A549 (cell line): ENCODE measurements around the gene SPTB. TPM values are rescaled to one million over a fixed set of nuclear protein-coding genes. Genes with fewer than 3 reads are reported as not detected.

Source experiments
- ATAC-seq, 2 experiments: fragments of 200-7000 bp in 1 of 2; fragments of >200 bp in 1 of 2; cut with Nextera tagmentation in 1 of 2; cut with Tn5 transposase in 1 of 2; 3 replicates each; pipeline versions ENCODE4 v1.8.0 to v1.9.1; 2018 to 2020; ENCODE audit warnings: mild to moderate bottlenecking in 1 of 2, moderate library complexity in 1 of 2
- CTCF ChIA-PET: fragments of 300-600 bp; sonication (Branson Sonifier 250); formaldehyde crosslinking; extraction: SDS; loops from one replicate; lab custom pipeline; 2021; ENCODE audit warnings: antibody characterized with exemption, inconsistent platforms; lab: Yijun Ruan, JAX
- POLR2A ChIA-PET: fragments of 350-600 bp; formaldehyde crosslinking; extraction: SDS; loops from one replicate; lab custom pipeline; 2021; ENCODE audit warnings: antibody characterized with exemption, inconsistent platforms; lab: Yijun Ruan, JAX
- DNase-seq, 2 experiments: peaks; one replicate each; pipeline versions ENCODE4 v3.0.0 to v3.0.0-alpha.2; 2011 to 2016; ENCODE audit warnings: low read depth in 1 of 2, low spot score in 1 of 2
- FAIRE-seq: peaks from 2 replicates; lab custom pipeline; 2011; peaks lifted over from hg19 to GRCh38; lab: Jason Lieb, UNC
- H3K27ac ChIP-seq, 2 experiments: fragments of >200 bp; sonication (Bioruptor Twin); formaldehyde crosslinking; 3 replicates each; pipeline ENCODE4 v1.5.1; 2016 to 2017
- H3K4me1 ChIP-seq: fragments of >200 bp; sonication (Bioruptor Twin); formaldehyde crosslinking; 3 replicates; pipeline ENCODE4 v1.6.1; 2016
- H3K4me2 ChIP-seq: fragments of >200 bp; sonication (Bioruptor Twin); formaldehyde crosslinking; 3 replicates; pipeline ENCODE4 v1.6.1; 2016
- H3K4me3 ChIP-seq: fragments of >200 bp; sonication (Bioruptor Twin); formaldehyde crosslinking; 3 replicates; pipeline ENCODE4 v1.5.1; 2016
- H3K9me3 ChIP-seq: fragments of >200 bp; sonication (Bioruptor Twin); formaldehyde crosslinking; 3 replicates; pipeline ENCODE4 v1.6.1; 2016
- BCL3 ChIP-seq: fragments of >200 bp; sonication (Bioruptor Twin); formaldehyde crosslinking; IDR thresholded peaks from 3 replicates; pipeline ENCODE4 v1.6.1; 2016
- BHLHE40 ChIP-seq: IDR thresholded peaks from 2 replicates; pipeline ENCODE4 v1.6.1; 2012; ENCODE audit warnings: low read depth, low read length, inconsistent platforms
- CBX8 ChIP-seq: fragments of 200-600 bp; sonication (generic); IDR thresholded peaks from 2 replicates; pipeline ENCODE4 v1.6.1; 2016
- CEBPB ChIP-seq, 2 experiments: fragments of >200 bp in 1 of 2; sonication (Bioruptor Twin) in 1 of 2; formaldehyde crosslinking in 1 of 2; IDR thresholded peaks; 2 replicates each; pipeline ENCODE4 v1.6.1; 2012 to 2016
- CHD2 ChIP-seq: fragments of 150-350 bp; IDR thresholded peaks from 2 replicates; pipeline ENCODE4 v1.6.1; 2014; ENCODE audit warnings: low read length; ENCODE audit not compliant: partially characterized antibody
- CHD4 ChIP-seq: fragments of 200-600 bp; sonication (generic); IDR thresholded peaks from 2 replicates; pipeline ENCODE4 v1.6.1; 2016; ENCODE audit warnings: antibody characterized with exemption, mild to moderate bottlenecking, borderline replicate concordance
- EP300 ChIP-seq, 2 experiments: fragments of >200 bp; sonication (Bioruptor Twin); formaldehyde crosslinking; IDR thresholded peaks; 2 replicates in 1 of 2; 3 replicates in 1 of 2; pipeline ENCODE4 v1.6.1; 2016 to 2017
- FOSL2 ChIP-seq, 2 experiments: fragments of 450-650 bp in 1 of 2; fragments of >200 bp in 1 of 2; sonication (Bioruptor Twin) in 1 of 2; formaldehyde crosslinking; IDR thresholded peaks; 2 replicates each; pipeline versions ENCODE4 v1.5.0 to v1.6.1; 2016 to 2020; ENCODE audit warnings: mild to moderate bottlenecking in 1 of 2, moderate library complexity in 1 of 2
- FOXS1 ChIP-seq: fragments of 250-450 bp; sonication (Bioruptor Pico); IDR thresholded peaks from 2 replicates; pipeline ENCODE4 v1.5.0; 2020; ENCODE audit warnings: mild to moderate bottlenecking, moderate library complexity
- HEYL ChIP-seq: fragments of 250-450 bp; sonication (Bioruptor Pico); IDR thresholded peaks from 2 replicates; pipeline ENCODE4 v1.8.0; 2021; ENCODE audit warnings: mild to moderate bottlenecking, moderate library complexity
- HMGXB4 ChIP-seq: fragments of 250-450 bp; sonication (Bioruptor Pico); IDR thresholded peaks from 2 replicates; pipeline ENCODE4 v1.5.0; 2021; ENCODE audit warnings: mild to moderate bottlenecking, moderate library complexity, borderline replicate concordance
- HOXB5 ChIP-seq: fragments of 250-450 bp; sonication (Bioruptor Pico); IDR thresholded peaks from 2 replicates; pipeline ENCODE4 v1.5.0; 2020; ENCODE audit warnings: mild to moderate bottlenecking, moderate library complexity
- JUNB ChIP-seq: fragments of >200 bp; sonication (Bioruptor Twin); formaldehyde crosslinking; IDR thresholded peaks from 2 replicates; pipeline ENCODE4 v1.6.1; 2016
- MAFK ChIP-seq: fragments of 450-650 bp; IDR thresholded peaks from 2 replicates; pipeline ENCODE4 v1.6.1; 2014; ENCODE audit not compliant: partially characterized antibody
- MYC ChIP-seq: IDR thresholded peaks from 2 replicates; pipeline ENCODE4 v1.6.1; 2012; ENCODE audit warnings: mild to moderate bottlenecking, inconsistent platforms, low read length, improper control_type of control experiment, borderline replicate concordance
- NFE2L2 ChIP-seq: fragments of 150-350 bp; conservative IDR thresholded peaks from 2 replicates; pipeline ENCODE4 v1.6.1; 2014; ENCODE audit warnings: low read length
- NPAS2 ChIP-seq: fragments of 250-450 bp; sonication (Bioruptor Pico); IDR thresholded peaks from 2 replicates; pipeline ENCODE4 v1.8.0; 2022; ENCODE audit warnings: mild to moderate bottlenecking, moderate library complexity, borderline replicate concordance
- PHF8 ChIP-seq: fragments of 200-600 bp; sonication (generic); IDR thresholded peaks from 2 replicates; pipeline ENCODE4 v1.6.1; 2016; ENCODE audit warnings: low read depth, mild to moderate bottlenecking, antibody characterized with exemption, moderate library complexity, borderline replicate concordance
- POLR2A ChIP-seq: IDR thresholded peaks from 2 replicates; pipeline ENCODE4 v1.6.1; 2012; ENCODE audit warnings: mild to moderate bottlenecking, low read length
- POLR2AphosphoS2 ChIP-seq: conservative IDR thresholded peaks from 2 replicates; pipeline ENCODE4 v1.6.1; 2012; ENCODE audit warnings: low read length, improper control_type of control experiment, inconsistent platforms
- RCOR1 ChIP-seq: fragments of 150-350 bp; IDR thresholded peaks from 2 replicates; pipeline ENCODE4 v1.6.1; 2014; ENCODE audit warnings: antibody characterized with exemption, low read length, low read depth
- RFX5 ChIP-seq: fragments of 450-650 bp; IDR thresholded peaks from 2 replicates; pipeline ENCODE4 v1.7.1; 2014; ENCODE audit warnings: antibody characterized with exemption, mild to moderate bottlenecking, moderate library complexity
- RNF2 ChIP-seq: fragments of 200-600 bp; sonication (generic); IDR thresholded peaks from 2 replicates; pipeline ENCODE4 v1.6.1; 2016; ENCODE audit warnings: low read depth, mild to moderate bottlenecking, antibody characterized with exemption, moderate library complexity, borderline replicate concordance
- SMC3 ChIP-seq: fragments of >200 bp; sonication (Bioruptor Twin); formaldehyde crosslinking; IDR thresholded peaks from 3 replicates; pipeline ENCODE4 v1.6.1; 2018; ENCODE audit warnings: inconsistent platforms
- TP53 ChIP-seq: fragments of 250-450 bp; sonication (Bioruptor Pico); IDR thresholded peaks from 2 replicates; pipeline ENCODE4 v1.5.0; 2021; ENCODE audit warnings: mild to moderate bottlenecking, moderate library complexity
- USF2 ChIP-seq: fragments of 450-650 bp; IDR thresholded peaks from 2 replicates; pipeline ENCODE4 v1.6.1; 2014; ENCODE audit warnings: antibody characterized with exemption
- ZNF302 ChIP-seq: fragments of 250-450 bp; sonication (Bioruptor Pico); IDR thresholded peaks from 2 replicates; pipeline ENCODE4 v1.9.0; 2021; ENCODE audit warnings: inconsistent platforms, mild to moderate bottlenecking, moderate library complexity
- WGBS: methylation state at CpG from one replicate; pipeline ENCODE4 v1.1.6; 2017; ENCODE audit errors: missing lambda C conversion rate; 5-methylcytosine and 5-hydroxymethylcytosine counted together
- polyA plus RNA-seq, 4 experiments: library from polyadenylated mRNA; depleted of rRNA in 3 of 4; stranded (reverse); fragments of >200 nt; fragmentation: RNase III in 1 of 4; extraction: RNeasy Plus Mini Kit Qiagen cat#74134 plus additional on column Dnase treatment in 1 of 4; gene quantifications; 2 replicates in 3 of 4; 3 replicates in 1 of 4; pipeline ENCODE4 v1.2.3, GENCODE V29; 2011 to 2017
- TF ChIP-seq, protein P1 (sequence below): IDR thresholded peaks from 2 replicates; pipeline ENCODE4 v1.6.1; 2012
- TF ChIP-seq, protein P2 (sequence below): fragments of >200 bp; sonication (Bioruptor Twin); formaldehyde crosslinking; IDR thresholded peaks from 2 replicates; pipeline ENCODE4 v1.6.1; 2016

SPTB gene
- polyA plus RNA-seq, 2 of the 4 experiments (the other 2 are of a cell fraction): 0.27 to 2.1 TPM

DNA sequence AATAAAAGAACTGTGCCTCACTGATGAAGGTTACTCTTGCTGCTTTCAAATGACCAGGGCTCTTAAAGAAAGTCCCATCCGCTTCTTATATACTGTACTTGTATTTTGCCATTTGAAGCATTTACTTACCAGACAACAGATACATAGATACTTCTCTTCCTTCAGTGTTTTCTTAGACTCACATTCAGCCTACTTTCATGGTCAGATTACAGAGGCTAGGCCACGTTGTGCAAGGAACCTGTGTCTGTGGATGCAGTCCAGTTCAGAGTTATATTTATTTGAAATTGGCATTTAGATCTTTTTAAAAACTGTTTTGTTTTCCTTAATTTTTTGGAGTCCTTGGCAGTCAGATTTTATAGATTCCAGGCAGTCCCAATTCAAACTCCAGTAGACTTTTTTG is 40.8 kb upstream of the SPTB start (continued):
- TF ChIP-seq USF2: no peak
- TF ChIP-seq RFX5: no peak
- TF ChIP-seq, protein P1, sequence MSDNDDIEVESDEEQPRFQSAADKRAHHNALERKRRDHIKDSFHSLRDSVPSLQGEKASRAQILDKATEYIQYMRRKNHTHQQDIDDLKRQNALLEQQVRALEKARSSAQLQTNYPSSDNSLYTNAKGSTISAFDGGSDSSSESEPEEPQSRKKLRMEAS: no peak
- no peak for TF ChIP-seq MYC
- no peak for TF ChIP-seq POLR2A
- no peak for TF ChIP-seq PHF8

DNA sequence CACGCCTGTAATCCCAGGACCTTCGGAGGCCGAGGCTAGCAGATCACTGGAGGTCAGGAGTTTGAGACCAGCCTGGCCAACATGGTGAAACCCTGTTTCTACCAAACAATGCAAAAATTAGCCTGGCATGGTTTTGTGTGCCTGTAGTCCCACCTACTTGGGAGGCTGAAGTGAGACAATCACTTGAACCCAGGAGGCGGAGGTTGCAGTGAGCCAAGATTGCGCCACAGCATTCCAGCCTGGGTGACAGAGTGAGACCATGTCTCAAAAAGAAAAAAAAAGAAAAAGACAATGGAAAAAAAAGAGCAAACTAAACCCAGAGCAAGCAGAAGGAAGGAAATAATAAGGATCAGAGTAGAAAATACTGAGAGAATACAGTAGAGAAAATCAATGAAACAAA is 39.9 kb upstream of the SPTB start:
- no peak for DNase-seq
- TF ChIP-seq CEBPB (IDR thresholded peaks at IDR 0.05) (peak in 1 of 2 experiments; percentile 31; a peak in 1 of 4 replicates), NFE2L2 (no peak)
- no peak for ATAC-seq
- POLR2A ChIA-PET: no interaction called here
- H3K27ac ChIP-seq: no peak overlapping the region
- peak overlapping the region; percentile 25; the same call in 2 of the 3 replicates for H3K4me2 ChIP-seq
- peaks cover 35% of the 10 kb centered on the region for H3K4me1 ChIP-seq
- FAIRE-seq: no peak
- 93% methylated on average over 5 of the region's 5 CpGs for WGBS
- no peak overlapping the region for H3K4me3 ChIP-seq
- no peaks in the 10 kb centered on the region for H3K9me3 ChIP-seq
- CTCF ChIA-PET: interaction anchor here (1.5 kb wide), 1 partner anchor 119 kb away, joined by 3 read pairs; no protein-coding TSS in a partner anchor

- POLR2A ChIA-PET: no interaction called here
- ATAC-seq (no peak), FAIRE-seq (peak; percentile 49), DNase-seq (no peak)
- peak; percentile 38 for TF ChIP-seq MAFK
- no peak for TF ChIP-seq HMGXB4
- no peak for TF ChIP-seq TP53
- no peak for TF ChIP-seq CHD4
- no peak for TF ChIP-seq HEYL
- Histone ChIP-seq H3K4me1 (peaks cover 35% of the 10 kb centered on the region), H3K27ac (no peak overlapping the region), H3K9me3 (no peaks in the 10 kb centered on the region), H3K4me2 (peak overlapping the region; percentile 25; the same call in 1 of the 3 replicates), H3K4me3 (no peak overlapping the region)
- CTCF ChIA-PET: interaction anchor here (1.5 kb wide), 1 partner anchor 119 kb away, joined by 3 read pairs; no protein-coding TSS in a partner anchor
These were observed 39.5 kb upstream of the SPTB start for GRCh38 chr14:64919215-64919614.

DNA sequence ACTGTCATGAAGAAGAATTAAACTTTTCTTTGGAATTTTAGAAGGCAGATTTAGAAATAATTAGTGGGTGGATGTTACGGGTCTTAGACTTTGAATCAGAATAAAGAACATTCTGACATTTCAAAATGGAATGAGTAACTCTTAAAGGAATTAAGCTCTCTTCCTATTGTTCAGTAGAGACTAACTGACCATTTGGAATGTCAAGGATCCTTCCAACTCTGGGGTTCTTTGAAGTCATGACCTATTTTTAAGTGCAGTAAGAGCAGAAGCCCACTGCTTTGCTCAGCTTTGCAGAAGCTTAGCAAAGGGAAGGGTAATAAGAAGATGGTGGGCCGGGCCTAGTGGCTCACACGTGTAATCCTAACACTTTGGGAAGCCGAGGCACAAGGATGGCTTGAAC is 38.5 kb upstream of the SPTB start:
- Histone ChIP-seq H3K4me2 (peak overlapping the region; percentile 25; the same call in 2 of the 3 replicates), H3K4me3 (no peak overlapping the region), H3K27ac (no peak overlapping the region), H3K9me3 (no peaks in the 10 kb centered on the region), H3K4me1 (peaks cover 35% of the 10 kb centered on the region)
- DNase-seq (no peak), FAIRE-seq (no peak), ATAC-seq (no peak)
- ChIA-PET POLR2A (interaction anchor here (0.6 kb wide), 1 partner anchor 65 kb away, joined by 7 read pairs; no protein-coding TSS in a partner anchor), CTCF (interaction anchor here (0.9 to 1.5 kb wide), 3 partner anchors 9 to 118 kb away, joined by 3 to 4 read pairs (median 3); no protein-coding TSS in a partner anchor)
- WGBS: 94% methylated on average over 4 of the region's 4 CpGs
- TF ChIP-seq NPAS2 (CRISPR knock-in tag) (no peak), CBX8 (no peak), RCOR1 (no peak), SMC3 (no peak), BCL3 (no peak), HOXB5 (CRISPR knock-in tag) (no peak), CHD2 (no peak), RNF2 (no peak), EP300 (IDR thresholded peaks at IDR 0.05) (no peak), FOSL2 (IDR thresholded peaks at IDR 0.05) (no peak), FOSL2 (CRISPR knock-in tag; IDR thresholded peaks at IDR 0.05) (no peak), ZNF302 (CRISPR knock-in tag) (no peak), PHF8 (no peak), JUNB (no peak), FOXS1 (CRISPR knock-in tag) (no peak), RFX5 (no peak), BHLHE40 (no peak), POLR2AphosphoS2 (no peak)
- TF ChIP-seq, protein P2, sequence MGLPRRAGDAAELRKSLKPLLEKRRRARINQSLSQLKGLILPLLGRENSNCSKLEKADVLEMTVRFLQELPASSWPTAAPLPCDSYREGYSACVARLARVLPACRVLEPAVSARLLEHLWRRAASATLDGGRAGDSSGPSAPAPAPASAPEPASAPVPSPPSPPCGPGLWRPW: no peak
